K562 (cell line): Measurements from ENCODE around the gene MLXIPL. TPM values are rescaled to one million over a fixed set of nuclear protein-coding genes. Genes with fewer than 3 reads are reported as not detected.
A peak's percentile ranks its signal among the peaks of the same experiment; 100 is the strongest.

Experiments used
- ARHGAP35 ChIP-seq: fragments of 450-650 bp; IDR thresholded peaks from 2 replicates; pipeline ENCODE4 v1.6.1; 2018; ENCODE audit not compliant: partially characterized antibody
- ARID3A ChIP-seq: IDR thresholded peaks from 2 replicates; pipeline ENCODE4 v1.6.1; 2012; ENCODE audit warnings: low read depth, low read length, improper control_type of control experiment, borderline replicate concordance
- ATF3 ChIP-seq, 2 experiments: fragments of 450-650 bp in 1 of 2; sonication (generic) in 1 of 2; formaldehyde crosslinking in 1 of 2; IDR thresholded peaks in 1 of 2; conservative IDR thresholded peaks in 1 of 2; 2 replicates each; pipeline versions ENCODE4 v1.6.1 to v1.8.1; 2016 to 2023; ENCODE audit warnings: mild to moderate bottlenecking in 2 of 2, moderate library complexity in 2 of 2, inconsistent platforms in 1 of 2, missing genetic modification reagents in 1 of 2
- BRCA1 ChIP-seq, 2 experiments: fragments of 450-650 bp in 1 of 2; sonication (generic) in 1 of 2; formaldehyde crosslinking in 1 of 2; IDR thresholded peaks; 2 replicates each; pipeline versions ENCODE4 v1.5.0 to v1.6.1; 2017 to 2020; ENCODE audit warnings: mild to moderate bottlenecking in 1 of 2, missing genetic modification reagents in 1 of 2
- ELK3 ChIP-seq: fragments of 450-650 bp; formaldehyde crosslinking; IDR thresholded peaks from 2 replicates; pipeline ENCODE4 v1.4.0; 2020; ENCODE audit warnings: mild to moderate bottlenecking
- ERF ChIP-seq: fragments of 450-650 bp; formaldehyde crosslinking; IDR thresholded peaks from 2 replicates; pipeline ENCODE4 v1.4.0; 2020; ENCODE audit warnings: mild to moderate bottlenecking, mixed read lengths
- ESRRB ChIP-seq: fragments of 250-450 bp; sonication (Bioruptor Pico); IDR thresholded peaks from 2 replicates; pipeline ENCODE4 v1.5.0; 2020; ENCODE audit warnings: mild to moderate bottlenecking, moderate library complexity, borderline replicate concordance
- FOXJ3 ChIP-seq: sonication (generic); formaldehyde crosslinking; IDR thresholded peaks from 2 replicates; pipeline ENCODE4 v1.4.0; 2020; ENCODE audit warnings: mild to moderate bottlenecking, missing genetic modification reagents
- FOXO4 ChIP-seq: fragments of 450-650 bp; formaldehyde crosslinking; IDR thresholded peaks from 2 replicates; pipeline ENCODE4 v1.4.0; 2020; ENCODE audit warnings: mild to moderate bottlenecking, moderate library complexity
- HDGF ChIP-seq: fragments of 450-650 bp; IDR thresholded peaks from 2 replicates; pipeline ENCODE4 v1.6.1; 2016
- HIVEP1 ChIP-seq: fragments of 250-450 bp; sonication (Bioruptor Pico); IDR thresholded peaks from 2 replicates; pipeline ENCODE4 v1.4.0; 2020; ENCODE audit warnings: mild to moderate bottlenecking
- NR2C1 ChIP-seq, 2 experiments: fragments of 450-650 bp; IDR thresholded peaks; 2 replicates each; pipeline ENCODE4 v1.6.1; 2017; ENCODE audit warnings: mild to moderate bottlenecking in 2 of 2, antibody characterized with exemption in 1 of 2, inconsistent platforms in 1 of 2, missing compliant biosample characterization in 1 of 2, missing genetic modification characterization in 1 of 2
- RBM15 ChIP-seq: fragments of 200-400 bp; formaldehyde crosslinking; IDR thresholded peaks from 2 replicates; pipeline ENCODE4 v1.6.1; 2018; ENCODE audit warnings: mild to moderate bottlenecking, low read length, moderate library complexity; ENCODE audit not compliant: insufficient read depth
- TAF1 ChIP-seq: IDR thresholded peaks from 2 replicates; pipeline ENCODE4 v1.6.1; 2011; ENCODE audit warnings: mild to moderate bottlenecking, low read length, moderate library complexity; ENCODE audit not compliant: insufficient read depth, control insufficient read depth, severe bottlenecking; ENCODE audit errors: extremely low read depth
- ZFP36 ChIP-seq: fragments of 150-350 bp; IDR thresholded peaks from 2 replicates; pipeline ENCODE4 v1.6.1; 2018; ENCODE audit warnings: low read length, low read depth; ENCODE audit not compliant: partially characterized antibody
- ZNF12 ChIP-seq: sonication (generic); formaldehyde crosslinking; IDR thresholded peaks from 2 replicates; pipeline ENCODE4 v1.4.0; 2020; ENCODE audit warnings: mild to moderate bottlenecking, missing genetic modification reagents
- ZNF224 ChIP-seq: sonication (generic); formaldehyde crosslinking; IDR thresholded peaks from 2 replicates; pipeline ENCODE4 v1.8.0; 2022; ENCODE audit warnings: mild to moderate bottlenecking, missing genetic modification reagents
- ZNF41 ChIP-seq: fragments of 250-450 bp; sonication (Bioruptor Pico); conservative IDR thresholded peaks from 2 replicates; pipeline ENCODE4 v1.4.0; 2020; ENCODE audit warnings: mild to moderate bottlenecking
- ZNF444 ChIP-seq: fragments of 250-450 bp; sonication (Bioruptor Pico); IDR thresholded peaks from 2 replicates; pipeline ENCODE4 v1.4.0; 2020; ENCODE audit warnings: mild to moderate bottlenecking, moderate library complexity
- ZNF551 ChIP-seq: fragments of 250-450 bp; sonication (Bioruptor Pico); IDR thresholded peaks from 2 replicates; pipeline ENCODE4 v1.5.0; 2021; ENCODE audit warnings: mild to moderate bottlenecking, moderate library complexity
- ZNF764 ChIP-seq: fragments of 250-450 bp; sonication (Bioruptor Pico); IDR thresholded peaks from 2 replicates; pipeline ENCODE4 v1.4.0; 2020; ENCODE audit warnings: low read depth, mild to moderate bottlenecking, moderate library complexity
- ZNF766 ChIP-seq: fragments of 200-800 bp; sonication (Bioruptor generic); conservative IDR thresholded peaks from 2 replicates; pipeline ENCODE4 v1.6.1; 2016; ENCODE audit warnings: missing genetic modification characterization, missing compliant biosample characterization
- polyA plus RNA-seq, 8 experiments: library from polyadenylated mRNA; depleted of rRNA in 4 of 8; stranded (reverse) in 5 of 8; unstranded in 3 of 8; fragments of >200 nt; fragmentation: Nextera tagmentation in 2 of 8; fragmentation: Illumina TruSeq in 1 of 8; extraction: Ambion mirVana in 2 of 8; extraction: Trizol in 1 of 8; gene quantifications; 2 replicates each; pipeline versions ENCODE4 v1.2.1 to v1.2.3, GENCODE V29; 2011 to 2014; ENCODE audit warnings: inconsistent platforms in 1 of 8, missing spikeins in 1 of 8
- total RNA-seq, 7 experiments: library from RNA; depleted of rRNA in 6 of 7; stranded (reverse); fragments of >200 nt in 6 of 7; fragmentation: Illumina TruSeq in 2 of 7; extraction: Trizol in 2 of 7; gene quantifications; 2 replicates each; pipeline versions ENCODE4 v1.2.1 to v1.2.3, GENCODE V29; 2011 to 2021; ENCODE audit warnings: low replicate concordance in 1 of 7

Gene MLXIPL
- total and polyA plus RNA-seq, 9 of the 15 experiments (the other 6 are each of a cell fraction or from before 2014, with no cell fraction given), result 0.11 to 18.4 (median 1.4) TPM

- TF ChIP-seq ERF (CRISPR knock-in tag), result peak; percentile 88
- no peak for TF ChIP-seq ZNF12 (CRISPR knock-in tag)
- TF ChIP-seq ATF3 (IDR thresholded peaks at IDR 0.05), result no peak
- TF ChIP-seq ATF3 (CRISPR knock-in tag; conservative IDR thresholded peaks at IDR 0.05), result 0 out of 2 replicates have a peak, but pooled peaks have one; percentile 44
- no peak for TF ChIP-seq ARHGAP35
- no peak for TF ChIP-seq ZNF551 (CRISPR knock-in tag)
- no peak for TF ChIP-seq ELK3
- peak; percentile 85; the same call in 1 of the 2 replicates for TF ChIP-seq HIVEP1 (CRISPR knock-in tag)
- no peak for TF ChIP-seq ZNF224
- no peak for TF ChIP-seq FOXJ3
- TF ChIP-seq RBM15, result no peak
- TF ChIP-seq ZNF764 (CRISPR knock-in tag), result no peak
- no peak for TF ChIP-seq ESRRB (CRISPR knock-in tag)
- TF ChIP-seq HDGF, result peak; percentile 86; the same call in 1 of the 2 replicates
- no peak for TF ChIP-seq TAF1
- TF ChIP-seq NR2C1 (IDR thresholded peaks at IDR 0.05), result peak; percentile 91
- TF ChIP-seq NR2C1 (tag; IDR thresholded peaks at IDR 0.05), result peak; percentile 91
- no peak for TF ChIP-seq ZNF444
- TF ChIP-seq BRCA1 (IDR thresholded peaks at IDR 0.05), result no peak
- TF ChIP-seq BRCA1 (CRISPR knock-in tag; IDR thresholded peaks at IDR 0.05), result no peak
- peak; percentile 51; the same call in 1 of the 2 replicates for TF ChIP-seq FOXO4 (CRISPR knock-in tag)
- TF ChIP-seq ZNF766, result peak; percentile 71; the same call in 1 of the 2 replicates
- TF ChIP-seq ARID3A, result no peak
- TF ChIP-seq ZFP36, result no peak
- TF ChIP-seq ZNF41, result peak; percentile 45; the same call in 1 of the 2 replicates
These were observed 66.7 kb downstream of the MLXIPL start, which contains the start of gene BCL7B (continued) for GRCh38 chr7:73557397-73558257.
